WTC11 (cell line): ENCODE results near the gene FPR1. TPM values are rescaled to one million over a fixed set of nuclear protein-coding genes. Genes with fewer than 3 reads are reported as not detected.

ENCODE experiments used
- ATAC-seq: fragments of 200-7000 bp; cut with Tn5 transposase; 2 replicates; pipeline ENCODE4 v1.10.0; 2021; ENCODE audit warnings: mild to moderate bottlenecking, moderate library complexity
- CTCF ChIA-PET: fragments of 300-600 bp; sonication (Branson Sonifier 250); formaldehyde crosslinking; loops from one replicate; lab custom pipeline; 2021; ENCODE audit warnings: antibody characterized with exemption; lab: Charles Lee
- POLR2A ChIA-PET: fragments of 350-600 bp; sonication (Branson Sonifier 250); formaldehyde crosslinking; loops from one replicate; lab custom pipeline; 2021; ENCODE audit warnings: antibody characterized with exemption; lab: Charles Lee
- DNase-seq: peaks from one replicate; pipeline ENCODE4 v3.0.0; 2021; ENCODE audit warnings: low spot score
- H3K27ac Mint-ChIP-seq: 2 replicates; pipeline ENCODE4 v1.8.0; 2021; ENCODE audit warnings: mixed read lengths
- H3K27me3 Mint-ChIP-seq: 2 replicates; pipeline ENCODE4 v1.8.0; 2021; ENCODE audit warnings: low read depth, mild to moderate bottlenecking, moderate library complexity, mixed read lengths
- H3K36me3 Mint-ChIP-seq: 2 replicates; pipeline ENCODE4 v1.8.0; 2021; ENCODE audit warnings: mixed read lengths
- H3K4me1 Mint-ChIP-seq: 2 replicates; pipeline ENCODE4 v1.8.0; 2022; ENCODE audit warnings: mixed read lengths
- H3K4me3 Mint-ChIP-seq: 2 replicates; pipeline ENCODE4 v1.8.0; 2021; ENCODE audit warnings: mild to moderate bottlenecking, moderate library complexity, mixed read lengths
- H3K9me3 Mint-ChIP-seq: 2 replicates; pipeline ENCODE4 v1.8.0; 2021; ENCODE audit warnings: mixed read lengths
- AFF4 ChIP-seq: sonication (generic); formaldehyde crosslinking; IDR thresholded peaks from 2 replicates; pipeline ENCODE4 v1.8.1; 2023; ENCODE audit warnings: mild to moderate bottlenecking, missing genetic modification reagents, borderline replicate concordance
- CBFB ChIP-seq: sonication (generic); formaldehyde crosslinking; IDR thresholded peaks from 2 replicates; pipeline ENCODE4 v1.8.1; 2022; ENCODE audit warnings: mild to moderate bottlenecking, low read depth, missing genetic modification reagents
- CREB1 ChIP-seq: sonication (generic); formaldehyde crosslinking; IDR thresholded peaks from 2 replicates; pipeline ENCODE4 v1.8.0; 2023; ENCODE audit warnings: mild to moderate bottlenecking, missing genetic modification reagents
- E2F4 ChIP-seq: sonication (generic); formaldehyde crosslinking; IDR thresholded peaks from 2 replicates; pipeline ENCODE4 v1.8.1; 2022; ENCODE audit warnings: low read depth, mild to moderate bottlenecking, moderate library complexity, missing genetic modification reagents, borderline replicate concordance
- EMX1 ChIP-seq: fragments of 250-450 bp; sonication (Bioruptor Pico); IDR thresholded peaks from 2 replicates; pipeline ENCODE4 v1.8.0; 2021; ENCODE audit warnings: mild to moderate bottlenecking
- ESRRA ChIP-seq: sonication (generic); formaldehyde crosslinking; IDR thresholded peaks from 2 replicates; pipeline ENCODE4 v1.8.1; 2022; ENCODE audit warnings: mild to moderate bottlenecking, missing genetic modification reagents, borderline replicate concordance
- ETV6 ChIP-seq: sonication (generic); formaldehyde crosslinking; IDR thresholded peaks from 2 replicates; pipeline ENCODE4 v1.8.1; 2022; ENCODE audit warnings: mild to moderate bottlenecking, missing genetic modification reagents
- FOXJ3 ChIP-seq: sonication (generic); formaldehyde crosslinking; IDR thresholded peaks from 2 replicates; pipeline ENCODE4 v1.9.0; 2021; ENCODE audit warnings: missing genetic modification reagents, mild to moderate bottlenecking, borderline replicate concordance
- IRF1 ChIP-seq: sonication (generic); formaldehyde crosslinking; IDR thresholded peaks from 2 replicates; pipeline ENCODE4 v1.8.0; 2023; ENCODE audit warnings: missing genetic modification reagents
- NFYB ChIP-seq: sonication (generic); formaldehyde crosslinking; conservative IDR thresholded peaks from 2 replicates; pipeline ENCODE4 v1.8.0; 2022; ENCODE audit warnings: low read depth, missing genetic modification reagents
- NR2C2 ChIP-seq: sonication (generic); formaldehyde crosslinking; IDR thresholded peaks from 2 replicates; pipeline ENCODE4 v1.8.0; 2022; ENCODE audit warnings: mild to moderate bottlenecking, missing genetic modification reagents
- RORB ChIP-seq: fragments of 250-450 bp; sonication (Bioruptor Pico); IDR thresholded peaks from 2 replicates; pipeline ENCODE4 v1.9.0; 2021; ENCODE audit warnings: mild to moderate bottlenecking
- ZMAT4 ChIP-seq: fragments of 250-450 bp; sonication (Bioruptor Pico); IDR thresholded peaks from 2 replicates; pipeline ENCODE4 v1.9.0; 2021; ENCODE audit warnings: mild to moderate bottlenecking
- ZNF121 ChIP-seq: sonication (generic); formaldehyde crosslinking; IDR thresholded peaks from 2 replicates; pipeline ENCODE4 v1.8.0; 2023; ENCODE audit warnings: missing genetic modification reagents
- ZNF232 ChIP-seq: sonication (generic); formaldehyde crosslinking; IDR thresholded peaks from 2 replicates; pipeline ENCODE4 v1.8.0; 2022; ENCODE audit warnings: mild to moderate bottlenecking, missing genetic modification reagents
- ZNF416 ChIP-seq: fragments of 250-450 bp; sonication (Bioruptor Pico); IDR thresholded peaks from 2 replicates; pipeline ENCODE4 v1.9.0; 2021; ENCODE audit warnings: mild to moderate bottlenecking, inconsistent platforms
- total RNA-seq: library from RNA; stranded (reverse); gene quantifications from 3 replicates; pipeline ENCODE4 v1.2.3, GENCODE V29; 2021
- TF ChIP-seq, protein P1 (sequence below): sonication (generic); formaldehyde crosslinking; conservative IDR thresholded peaks from 2 replicates; pipeline ENCODE4 v1.8.1; 2023; ENCODE audit warnings: mild to moderate bottlenecking, low read depth, missing genetic modification reagents, moderate library complexity
- TF ChIP-seq, protein P2 (sequence below): sonication (generic); formaldehyde crosslinking; IDR thresholded peaks from 2 replicates; pipeline ENCODE4 v1.8.1; 2023; ENCODE audit warnings: mild to moderate bottlenecking, missing genetic modification reagents

Gene FPR1
- total RNA-seq, 1 experiment from 2014 or later: 0.72 TPM

- H3K27ac Mint-ChIP-seq: no peak overlapping the region
- POLR2A ChIA-PET: no interaction called here
Observed at GRCh38 chr19:51786646-51787494, 35.2 kb upstream of the FPR1 start.

More at GRCh38 chr19:51786646-51787494, 35.2 kb upstream of the FPR1 start:
- no peak for TF ChIP-seq AFF4 (CRISPR knock-in tag)
- no peak for TF ChIP-seq CREB1 (CRISPR knock-in tag)
- no peak for TF ChIP-seq ZNF416 (CRISPR knock-in tag)
- TF ChIP-seq IRF1: no peak
- TF ChIP-seq ZNF232 (CRISPR knock-in tag): no peak
- no peak for TF ChIP-seq FOXJ3 (CRISPR knock-in tag)
- no peak for TF ChIP-seq ESRRA (CRISPR knock-in tag)
- TF ChIP-seq, protein P1, sequence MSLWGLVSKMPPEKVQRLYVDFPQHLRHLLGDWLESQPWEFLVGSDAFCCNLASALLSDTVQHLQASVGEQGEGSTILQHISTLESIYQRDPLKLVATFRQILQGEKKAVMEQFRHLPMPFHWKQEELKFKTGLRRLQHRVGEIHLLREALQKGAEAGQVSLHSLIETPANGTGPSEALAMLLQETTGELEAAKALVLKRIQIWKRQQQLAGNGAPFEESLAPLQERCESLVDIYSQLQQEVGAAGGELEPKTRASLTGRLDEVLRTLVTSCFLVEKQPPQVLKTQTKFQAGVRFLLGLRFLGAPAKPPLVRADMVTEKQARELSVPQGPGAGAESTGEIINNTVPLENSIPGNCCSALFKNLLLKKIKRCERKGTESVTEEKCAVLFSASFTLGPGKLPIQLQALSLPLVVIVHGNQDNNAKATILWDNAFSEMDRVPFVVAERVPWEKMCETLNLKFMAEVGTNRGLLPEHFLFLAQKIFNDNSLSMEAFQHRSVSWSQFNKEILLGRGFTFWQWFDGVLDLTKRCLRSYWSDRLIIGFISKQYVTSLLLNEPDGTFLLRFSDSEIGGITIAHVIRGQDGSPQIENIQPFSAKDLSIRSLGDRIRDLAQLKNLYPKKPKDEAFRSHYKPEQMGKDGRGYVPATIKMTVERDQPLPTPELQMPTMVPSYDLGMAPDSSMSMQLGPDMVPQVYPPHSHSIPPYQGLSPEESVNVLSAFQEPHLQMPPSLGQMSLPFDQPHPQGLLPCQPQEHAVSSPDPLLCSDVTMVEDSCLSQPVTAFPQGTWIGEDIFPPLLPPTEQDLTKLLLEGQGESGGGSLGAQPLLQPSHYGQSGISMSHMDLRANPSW (CRISPR knock-in tag): no peak
- TF ChIP-seq, protein P2, sequence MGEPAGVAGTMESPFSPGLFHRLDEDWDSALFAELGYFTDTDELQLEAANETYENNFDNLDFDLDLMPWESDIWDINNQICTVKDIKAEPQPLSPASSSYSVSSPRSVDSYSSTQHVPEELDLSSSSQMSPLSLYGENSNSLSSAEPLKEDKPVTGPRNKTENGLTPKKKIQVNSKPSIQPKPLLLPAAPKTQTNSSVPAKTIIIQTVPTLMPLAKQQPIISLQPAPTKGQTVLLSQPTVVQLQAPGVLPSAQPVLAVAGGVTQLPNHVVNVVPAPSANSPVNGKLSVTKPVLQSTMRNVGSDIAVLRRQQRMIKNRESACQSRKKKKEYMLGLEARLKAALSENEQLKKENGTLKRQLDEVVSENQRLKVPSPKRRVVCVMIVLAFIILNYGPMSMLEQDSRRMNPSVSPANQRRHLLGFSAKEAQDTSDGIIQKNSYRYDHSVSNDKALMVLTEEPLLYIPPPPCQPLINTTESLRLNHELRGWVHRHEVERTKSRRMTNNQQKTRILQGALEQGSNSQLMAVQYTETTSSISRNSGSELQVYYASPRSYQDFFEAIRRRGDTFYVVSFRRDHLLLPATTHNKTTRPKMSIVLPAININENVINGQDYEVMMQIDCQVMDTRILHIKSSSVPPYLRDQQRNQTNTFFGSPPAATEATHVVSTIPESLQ (CRISPR knock-in tag): no peak
- no peak for TF ChIP-seq RORB (CRISPR knock-in tag)
- TF ChIP-seq EMX1 (CRISPR knock-in tag): no peak
- no peak for TF ChIP-seq CBFB (CRISPR knock-in tag)
- TF ChIP-seq ZMAT4 (CRISPR knock-in tag): no peak
- no peak for TF ChIP-seq ZNF121
- TF ChIP-seq NFYB (CRISPR knock-in tag): no peak
- no peak for TF ChIP-seq ETV6
- no peak for TF ChIP-seq NR2C2
- no peak for TF ChIP-seq E2F4 (CRISPR knock-in tag)
- Mint-ChIP-seq H3K4me3 (no peak overlapping the region), H3K9me3 (peaks cover 7% of the 10 kb centered on the region), H3K4me1 (no peaks in the 10 kb centered on the region), H3K36me3 (peaks cover 3% of the 10 kb centered on the region; the same call in 1 of the 2 replicates), H3K27me3 (peaks cover 4% of the 10 kb centered on the region; the same call in 1 of the 2 replicates)
- ATAC-seq: no peak
- CTCF ChIA-PET: no interaction called here
- DNase-seq: no peak
